A673 (cell line): ENCODE measurements around the gene CWC27.

Experiments
- EZH2 ChIP-seq: fragments of 200-600 bp; sonication (generic); IDR thresholded peaks from 2 replicates; pipeline ENCODE4 v1.6.1; 2017; ENCODE audit warnings: borderline replicate concordance, low read depth, mild to moderate bottlenecking, mixed read lengths, antibody characterized with exemption, low read length; ENCODE audit not compliant: poor library complexity, severe bottlenecking
- TF ChIP-seq, protein P1 (sequence below): fragments of 300-800, 200-600 bp; sonication (generic); conservative IDR thresholded peaks from 2 replicates; pipeline ENCODE4 v1.5.1; 2017; ENCODE audit warnings: low read depth, mild to moderate bottlenecking, antibody characterized with exemption, low read length, moderate library complexity, mixed read lengths

DNA sequence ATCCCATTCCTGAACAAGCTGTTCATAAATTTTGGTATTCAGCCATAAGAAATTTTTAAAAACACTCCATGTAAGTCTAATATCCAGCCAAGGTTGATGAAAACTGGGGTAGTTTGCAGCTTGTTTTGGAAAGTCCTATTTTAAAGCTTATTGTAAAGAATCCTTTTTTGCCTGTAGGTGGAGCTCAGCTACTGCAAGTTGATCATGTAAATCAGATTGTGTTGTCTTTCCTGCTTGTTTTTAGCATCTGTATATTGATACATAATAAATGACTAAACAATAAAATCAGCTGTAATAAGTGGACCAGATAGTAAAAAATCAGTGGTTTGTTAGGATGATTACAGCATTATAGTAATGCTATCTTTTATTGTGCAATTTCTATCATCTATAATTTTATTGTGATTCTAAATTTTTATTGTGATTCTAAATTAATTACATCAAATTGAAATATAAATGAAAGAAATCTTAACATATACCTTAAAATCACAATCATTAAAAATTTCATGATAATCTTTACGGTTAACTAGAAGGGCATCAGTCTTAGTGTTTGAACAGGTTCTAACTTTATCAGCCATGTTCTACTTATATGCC, 42.4 kb downstream of the CWC27 start:
- TF ChIP-seq, protein P1, sequence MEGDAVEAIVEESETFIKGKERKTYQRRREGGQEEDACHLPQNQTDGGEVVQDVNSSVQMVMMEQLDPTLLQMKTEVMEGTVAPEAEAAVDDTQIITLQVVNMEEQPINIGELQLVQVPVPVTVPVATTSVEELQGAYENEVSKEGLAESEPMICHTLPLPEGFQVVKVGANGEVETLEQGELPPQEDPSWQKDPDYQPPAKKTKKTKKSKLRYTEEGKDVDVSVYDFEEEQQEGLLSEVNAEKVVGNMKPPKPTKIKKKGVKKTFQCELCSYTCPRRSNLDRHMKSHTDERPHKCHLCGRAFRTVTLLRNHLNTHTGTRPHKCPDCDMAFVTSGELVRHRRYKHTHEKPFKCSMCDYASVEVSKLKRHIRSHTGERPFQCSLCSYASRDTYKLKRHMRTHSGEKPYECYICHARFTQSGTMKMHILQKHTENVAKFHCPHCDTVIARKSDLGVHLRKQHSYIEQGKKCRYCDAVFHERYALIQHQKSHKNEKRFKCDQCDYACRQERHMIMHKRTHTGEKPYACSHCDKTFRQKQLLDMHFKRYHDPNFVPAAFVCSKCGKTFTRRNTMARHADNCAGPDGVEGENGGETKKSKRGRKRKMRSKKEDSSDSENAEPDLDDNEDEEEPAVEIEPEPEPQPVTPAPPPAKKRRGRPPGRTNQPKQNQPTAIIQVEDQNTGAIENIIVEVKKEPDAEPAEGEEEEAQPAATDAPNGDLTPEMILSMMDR, result peak; percentile 75
- TF ChIP-seq EZH2, result no peak
